Activated CD8-positive, alpha-beta T cell treated with anti-CD3 and anti-CD28 coated beads for 36 hours (primary cell): Measurements from ENCODE around the gene CCHCR1. TPM values are rescaled to one million over a fixed set of nuclear protein-coding genes. Genes with fewer than 3 reads are reported as not detected.

Source experiments
- ATAC-seq: fragments of 200-7000 bp; cut with Tn5 transposase; one replicate; pipeline ENCODE4 v1.10.0; 2021; ENCODE audit warnings: mild to moderate bottlenecking, moderate library complexity
- CTCF ChIA-PET: fragments of 350-600 bp; sonication (Branson Sonifier 250); formaldehyde crosslinking; loops from one replicate; lab custom pipeline; 2021; ENCODE audit warnings: antibody characterized with exemption; lab: Charles Lee
- POLR2A ChIA-PET: fragments of 350-600 bp; sonication (Branson Sonifier 250); formaldehyde crosslinking; loops from one replicate; lab custom pipeline; 2021; ENCODE audit warnings: antibody characterized with exemption; lab: Charles Lee
- DNase-seq: peaks from one replicate; pipeline ENCODE4 v3.0.0-alpha.2; 2020
- H3K27ac Mint-ChIP-seq: one replicate; pipeline ENCODE4 v1.8.0; 2021; ENCODE audit warnings: mild to moderate bottlenecking, mixed read lengths
- H3K27me3 Mint-ChIP-seq: one replicate; pipeline ENCODE4 v1.8.0; 2021; ENCODE audit warnings: mixed read lengths
- H3K36me3 Mint-ChIP-seq: one replicate; pipeline ENCODE4 v1.8.0; 2021; ENCODE audit warnings: low read depth, mixed read lengths
- H3K4me1 Mint-ChIP-seq: one replicate; pipeline ENCODE4 v1.8.0; 2021; ENCODE audit warnings: low read depth, mixed read lengths
- H3K4me3 Mint-ChIP-seq: one replicate; pipeline ENCODE4 v1.8.0; 2021; ENCODE audit warnings: mild to moderate bottlenecking, moderate library complexity, mixed read lengths
- H3K9me3 Mint-ChIP-seq: one replicate; pipeline ENCODE4 v1.8.0; 2021; ENCODE audit warnings: mixed read lengths
- intact Hi-C: fragments of 100-400 bp; cut with micrococcal nuclease; formaldehyde crosslinking; loops from one replicate; pipeline ENCODE4 v1.10.0; 2022
- total RNA-seq, 2 experiments: library from RNA; stranded (reverse); gene quantifications; one replicate each; pipeline ENCODE4 v1.2.3, GENCODE V29; 2021
- TF ChIP-seq, protein P1 (sequence below): fragments of 200-600 bp; IDR thresholded peaks from one replicate; pipeline ENCODE4 v1.8.0; 2022; ENCODE audit warnings: antibody characterized with exemption, mild to moderate bottlenecking

The CCHCR1 gene
- total RNA-seq, 2 experiments from 2014 or later: 39.2 to 39.8 TPM

DNA sequence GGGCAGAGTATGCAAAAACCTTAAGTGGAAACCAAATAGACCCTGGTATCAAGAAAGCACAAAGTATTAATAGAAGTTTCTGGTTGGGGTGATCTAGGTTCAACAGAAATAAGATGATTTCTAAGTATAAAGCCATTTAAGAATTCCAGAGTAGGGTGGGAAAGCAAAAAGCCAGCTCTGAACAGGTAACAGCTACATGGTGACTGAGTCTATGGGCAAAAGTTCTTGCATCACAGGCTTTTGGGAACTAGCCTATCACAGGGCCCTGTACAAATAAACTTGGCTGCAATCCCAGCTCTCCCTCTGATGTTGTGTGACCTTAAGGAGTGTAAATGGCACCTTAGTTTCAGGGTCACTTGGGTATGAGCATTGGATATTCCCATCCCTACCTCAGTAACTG is 6.3 kb upstream of the CCHCR1 start:
- intact Hi-C loops: no loop called here
- ATAC-seq: no peak
- H3K4me3 Mint-ChIP-seq: no peak overlapping the region
- H3K27me3 Mint-ChIP-seq: no peaks in the 10 kb centered on the region
- H3K9me3 Mint-ChIP-seq: no peaks in the 10 kb centered on the region
- peaks cover 42% of the 10 kb centered on the region for H3K36me3 Mint-ChIP-seq
- CTCF ChIA-PET: no interaction called here
- peaks cover 33% of the 10 kb centered on the region for H3K4me1 Mint-ChIP-seq
- TF ChIP-seq, protein P1, sequence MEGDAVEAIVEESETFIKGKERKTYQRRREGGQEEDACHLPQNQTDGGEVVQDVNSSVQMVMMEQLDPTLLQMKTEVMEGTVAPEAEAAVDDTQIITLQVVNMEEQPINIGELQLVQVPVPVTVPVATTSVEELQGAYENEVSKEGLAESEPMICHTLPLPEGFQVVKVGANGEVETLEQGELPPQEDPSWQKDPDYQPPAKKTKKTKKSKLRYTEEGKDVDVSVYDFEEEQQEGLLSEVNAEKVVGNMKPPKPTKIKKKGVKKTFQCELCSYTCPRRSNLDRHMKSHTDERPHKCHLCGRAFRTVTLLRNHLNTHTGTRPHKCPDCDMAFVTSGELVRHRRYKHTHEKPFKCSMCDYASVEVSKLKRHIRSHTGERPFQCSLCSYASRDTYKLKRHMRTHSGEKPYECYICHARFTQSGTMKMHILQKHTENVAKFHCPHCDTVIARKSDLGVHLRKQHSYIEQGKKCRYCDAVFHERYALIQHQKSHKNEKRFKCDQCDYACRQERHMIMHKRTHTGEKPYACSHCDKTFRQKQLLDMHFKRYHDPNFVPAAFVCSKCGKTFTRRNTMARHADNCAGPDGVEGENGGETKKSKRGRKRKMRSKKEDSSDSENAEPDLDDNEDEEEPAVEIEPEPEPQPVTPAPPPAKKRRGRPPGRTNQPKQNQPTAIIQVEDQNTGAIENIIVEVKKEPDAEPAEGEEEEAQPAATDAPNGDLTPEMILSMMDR: no peak
- no peak overlapping the region for H3K27ac Mint-ChIP-seq
- DNase-seq: no peak
- POLR2A ChIA-PET: no interaction called here

GRCh38 chr6:31162463-31163165 is 5.0 kb upstream of the CCHCR1 start:
- no peaks in the 10 kb centered on the region for H3K27me3 Mint-ChIP-seq
- H3K4me1 Mint-ChIP-seq: peaks cover 33% of the 10 kb centered on the region
- H3K36me3 Mint-ChIP-seq: peaks cover 50% of the 10 kb centered on the region
- no peak overlapping the region for H3K4me3 Mint-ChIP-seq
- H3K27ac Mint-ChIP-seq: no peak overlapping the region
- intact Hi-C loops: no loop called here
- ChIA-PET CTCF (no interaction called here), POLR2A (interaction anchor here (0.8 kb wide), 1 partner anchor 9 kb away, joined by 3 read pairs; no protein-coding TSS in a partner anchor)
- ATAC-seq (no peak), DNase-seq (no peak)
- H3K9me3 Mint-ChIP-seq: no peaks in the 10 kb centered on the region
- TF ChIP-seq, protein P1: no peak

DNA sequence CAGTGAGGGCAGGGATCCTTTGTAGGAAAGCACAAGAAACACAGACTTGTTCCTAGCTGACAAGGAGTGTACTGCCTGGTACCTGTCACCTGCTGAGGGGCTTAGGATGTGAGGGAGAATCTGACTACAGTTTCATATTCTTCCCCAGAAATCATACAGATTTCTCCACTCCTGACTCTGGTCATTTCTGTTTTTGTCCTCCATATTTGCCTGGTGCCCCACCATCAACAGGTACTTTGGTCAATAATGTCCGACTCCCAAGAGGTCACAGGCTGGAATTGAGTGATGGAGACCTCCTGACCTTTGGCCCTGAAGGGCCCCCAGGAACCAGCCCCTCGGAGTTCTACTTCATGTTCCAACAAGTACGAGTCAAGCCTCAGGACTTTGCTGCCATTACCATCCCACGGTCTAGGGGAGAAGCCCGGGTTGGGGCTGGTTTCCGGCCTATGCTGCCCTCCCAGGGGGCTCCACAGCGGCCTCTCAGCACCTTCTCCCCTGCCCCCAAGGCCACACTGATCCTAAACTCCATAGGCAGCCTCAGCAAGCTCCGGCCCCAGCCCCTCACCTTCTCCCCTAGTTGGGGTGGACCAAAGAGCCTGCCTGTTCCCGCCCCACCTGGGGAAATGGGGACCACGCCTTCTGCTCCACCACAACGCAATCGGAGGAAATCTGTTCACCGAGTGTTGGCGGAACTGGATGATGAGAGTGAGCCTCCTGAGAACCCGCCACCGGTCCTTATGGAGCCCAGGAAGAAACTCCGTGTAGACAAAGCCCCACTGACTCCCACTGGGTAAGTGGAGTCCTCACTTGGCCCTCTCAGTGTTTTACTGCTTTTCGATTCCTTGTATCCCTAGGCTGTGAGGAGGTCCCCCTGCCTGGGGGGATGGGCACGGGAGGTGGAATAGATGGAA is 3.9 kb upstream of the CCHCR1 start:
- DNase-seq: no peak
- no peaks in the 10 kb centered on the region for H3K9me3 Mint-ChIP-seq
- TF ChIP-seq, protein P1: no peak
- ChIA-PET CTCF (no interaction called here), POLR2A (interaction anchor here (0.6 kb wide), 1 partner anchor 9 kb away, joined by 3 read pairs; no protein-coding TSS in a partner anchor)
- intact Hi-C loops: no loop called here
- H3K36me3 Mint-ChIP-seq: peaks cover 52% of the 10 kb centered on the region
- no peak overlapping the region for H3K4me3 Mint-ChIP-seq
- no peak overlapping the region for H3K27ac Mint-ChIP-seq
- no peaks in the 10 kb centered on the region for H3K27me3 Mint-ChIP-seq
- peaks cover 38% of the 10 kb centered on the region for H3K4me1 Mint-ChIP-seq
- no peak for ATAC-seq

GRCh38 chr6:31158863-31159855 is 1.6 kb upstream of the CCHCR1 start:
- H3K27me3 Mint-ChIP-seq: no peaks in the 10 kb centered on the region
- ChIA-PET POLR2A (interaction anchor here (0.7 to 2.1 kb wide), 11 partner anchors 13 to 251 kb away, joined by 3 to 9 read pairs (median 4); partner anchors contain the start of genes GTF2H4 and PSORS1C2), CTCF (interaction anchor here (0.8 to 2.9 kb wide), 5 partner anchors 16 to 207 kb away, joined by 3 to 15 read pairs (median 3); no protein-coding TSS in a partner anchor)
- peaks cover 33% of the 10 kb centered on the region for H3K4me1 Mint-ChIP-seq
- H3K36me3 Mint-ChIP-seq: peaks cover 65% of the 10 kb centered on the region
- DNase-seq (peak; percentile 61), ATAC-seq (peak; percentile 11)
- peak overlapping the region; percentile 89 for H3K27ac Mint-ChIP-seq
- H3K4me3 Mint-ChIP-seq: peak overlapping the region; percentile 97
- intact Hi-C loops: no loop called here
- TF ChIP-seq, protein P1: no peak
- no peaks in the 10 kb centered on the region for H3K9me3 Mint-ChIP-seq
